ENCODE results near the gene MAPK8IP2.

Gene MAPK8IP2

DNA sequence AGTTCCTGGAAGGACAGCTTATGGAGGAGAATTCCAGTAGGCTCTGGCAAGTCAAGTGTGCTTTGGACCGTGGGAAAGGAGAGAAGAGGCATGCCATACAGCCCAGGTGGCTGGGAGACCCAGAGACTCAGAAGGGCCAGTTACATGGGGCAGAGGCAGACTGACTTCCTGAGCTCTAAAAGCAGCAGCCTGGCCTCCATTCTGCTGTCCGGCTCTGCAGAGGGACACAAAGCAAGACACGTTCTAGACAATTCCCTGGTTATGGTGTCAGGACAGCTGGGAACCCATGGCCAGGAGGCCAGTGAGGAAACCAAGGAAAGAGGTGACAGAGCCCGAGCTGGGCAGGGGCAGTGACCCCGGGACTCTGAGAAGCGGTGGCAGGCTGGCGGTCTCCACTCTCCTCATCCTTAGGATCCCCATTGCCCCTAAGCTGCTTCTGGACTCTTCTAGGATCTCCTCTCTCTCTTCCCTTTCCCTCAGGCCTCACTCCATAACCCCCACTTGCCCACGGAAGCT, 25.1 kb upstream of the MAPK8IP2 start:
- DNase-seq (ENCODE audit: low spot score): no peak

DNA sequence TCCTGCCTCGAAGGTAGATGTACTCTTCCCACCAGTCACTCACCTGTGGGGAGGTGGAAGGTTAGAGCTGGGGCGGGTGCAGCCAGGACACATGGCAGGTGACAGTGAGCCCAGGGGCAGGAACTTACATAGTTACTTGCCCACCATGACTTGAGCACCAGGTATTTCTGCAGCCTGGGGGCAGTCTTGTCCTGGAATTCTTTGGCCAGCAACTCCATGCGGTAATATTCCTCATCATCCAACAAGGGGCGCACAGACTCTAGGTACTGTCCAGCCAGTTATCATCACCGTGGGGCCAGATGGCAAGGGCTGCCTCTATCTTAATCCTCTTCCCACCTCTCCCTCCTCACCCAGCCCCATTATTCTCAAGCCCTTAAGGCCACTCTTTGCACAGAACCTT, 24.5 kb upstream of the MAPK8IP2 start:
- no peak for DNase-seq (ENCODE audit: low spot score)

DNA sequence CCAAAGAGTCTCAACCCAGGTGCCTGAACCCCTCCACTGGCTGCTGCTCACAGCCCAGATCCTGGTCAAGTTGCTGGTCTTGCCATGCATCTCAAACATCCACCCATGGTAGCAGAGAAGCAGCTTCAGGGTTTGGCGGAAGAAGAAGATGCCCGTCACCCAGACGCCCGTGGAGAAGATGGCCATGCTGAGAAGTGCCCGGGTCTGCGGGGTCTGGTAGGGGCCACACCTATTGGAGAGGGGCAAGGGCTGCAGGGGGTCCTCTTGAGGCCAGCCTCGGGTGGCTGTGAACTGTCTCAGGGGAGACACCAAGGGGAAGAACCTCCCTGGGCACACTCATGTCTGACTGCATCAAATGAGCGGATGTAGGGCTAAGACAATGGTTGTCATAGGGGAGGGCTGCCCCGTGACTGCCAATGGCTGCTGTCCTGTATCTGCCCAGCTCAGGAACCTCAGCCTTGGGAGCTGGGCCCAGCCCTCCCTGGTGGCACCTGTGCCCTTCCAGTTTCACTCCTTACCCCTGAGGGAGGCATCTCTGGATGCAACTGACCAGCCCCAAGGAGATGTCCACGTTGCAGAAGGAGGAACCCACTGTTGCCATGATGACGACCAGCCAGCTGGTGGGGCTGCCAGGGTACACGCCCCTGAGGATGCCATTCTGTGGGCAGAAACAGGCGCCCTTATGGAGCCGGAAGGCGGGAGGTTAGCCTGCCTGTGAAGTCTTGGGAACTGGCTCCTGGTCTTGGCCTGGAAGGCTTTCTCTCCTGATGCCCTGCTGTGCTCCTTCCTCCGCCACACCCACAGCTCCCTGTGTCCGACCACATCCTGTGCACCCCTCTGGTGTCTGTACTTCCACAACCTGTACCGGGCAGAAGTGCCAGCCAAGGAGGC, 23.5 kb upstream of the MAPK8IP2 start:
- DNase-seq (ENCODE audit: low spot score): no peak

DNA sequence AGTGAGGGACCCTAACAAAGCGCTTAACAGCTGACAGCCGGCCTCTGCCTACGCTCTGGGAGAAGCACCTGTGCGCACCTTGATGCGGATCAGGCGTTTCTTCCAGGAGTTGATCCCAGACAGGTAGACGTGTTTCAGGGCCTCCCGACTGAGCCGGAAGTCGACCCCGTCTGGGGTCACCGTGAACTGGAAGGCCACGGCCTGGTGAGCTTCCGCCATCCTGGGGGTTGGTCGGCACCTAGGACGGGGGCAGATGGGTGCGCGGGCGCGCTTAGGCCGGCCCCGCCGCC, 23.0 kb upstream of the MAPK8IP2 start:
- no peak for DNase-seq (ENCODE audit: low spot score)

DNA sequence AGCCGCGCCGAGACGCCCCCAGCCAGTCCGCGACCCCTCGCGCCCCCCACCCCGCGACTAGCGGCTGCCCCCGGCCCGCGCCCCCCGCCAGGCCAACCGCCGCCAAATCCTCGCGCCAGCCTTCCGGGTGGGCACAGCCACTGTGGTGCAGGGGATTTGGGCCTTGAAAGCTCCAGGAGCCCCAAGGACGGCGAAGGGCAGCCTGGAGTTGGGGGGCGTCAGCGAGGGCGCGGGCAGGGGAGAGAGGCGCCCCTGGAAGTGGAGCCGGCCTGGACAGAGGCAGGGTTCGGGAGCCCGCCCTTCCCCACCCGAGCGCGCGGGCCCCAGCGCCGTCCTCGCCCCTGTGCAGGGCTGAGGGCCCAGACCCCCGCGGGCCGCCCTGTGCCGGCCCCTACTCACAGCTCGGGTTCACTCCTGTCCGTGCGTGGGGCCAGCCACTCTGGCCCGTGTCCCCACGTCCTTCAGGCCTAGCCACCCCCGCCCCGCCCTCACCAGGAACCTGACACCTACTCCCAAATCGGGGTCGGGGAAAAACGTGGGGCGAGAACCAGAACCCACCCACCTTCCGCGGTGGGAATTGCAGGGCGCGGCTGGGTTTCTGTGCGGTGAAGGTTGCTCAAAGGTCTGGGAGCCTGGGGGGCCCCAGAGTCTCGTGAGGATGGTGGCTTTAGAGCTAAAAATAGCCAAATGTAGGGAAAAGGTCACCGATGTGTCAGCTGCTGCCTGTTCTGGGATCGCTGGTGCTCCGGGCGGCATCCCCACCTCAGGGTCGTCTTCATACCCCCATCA, 22.4 kb upstream of the MAPK8IP2 start, which contains the start of gene CPT1B:
CPT1B (minus strand) TSS at position 441 of the 789 bp plus-strand sequence. CDS start 512 bp downstream, outside the sequence.
- no peak for DNase-seq (ENCODE audit: low spot score)

DNA sequence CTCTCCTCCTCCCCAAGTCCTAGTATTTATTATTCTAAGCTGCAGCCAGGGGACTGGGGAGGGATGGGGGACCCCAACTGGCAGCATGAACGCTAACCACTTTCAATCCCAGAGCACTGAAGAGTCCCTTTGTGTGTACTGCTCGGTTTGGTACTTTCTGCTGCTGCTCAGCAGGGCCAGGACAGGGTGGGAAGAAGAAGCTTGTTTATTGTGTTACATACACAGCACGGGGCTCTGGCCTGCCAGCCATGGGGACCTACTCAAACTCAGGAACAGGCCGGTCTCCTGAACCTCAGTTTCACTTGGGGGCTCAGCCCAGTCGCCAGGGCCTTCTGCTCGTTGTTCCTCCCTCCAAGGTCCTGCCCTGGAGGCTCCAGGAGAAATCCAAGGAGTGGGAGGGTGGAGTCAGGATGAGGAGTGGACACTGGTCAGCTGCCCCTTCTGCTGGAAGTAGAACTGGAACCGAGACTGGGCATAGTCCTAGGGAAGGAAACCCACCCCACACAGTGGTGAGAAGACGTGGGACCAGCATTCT, 21.8 kb upstream of the MAPK8IP2 start:
- peak; percentile 55 for DNase-seq (ENCODE audit: low spot score)

DNA sequence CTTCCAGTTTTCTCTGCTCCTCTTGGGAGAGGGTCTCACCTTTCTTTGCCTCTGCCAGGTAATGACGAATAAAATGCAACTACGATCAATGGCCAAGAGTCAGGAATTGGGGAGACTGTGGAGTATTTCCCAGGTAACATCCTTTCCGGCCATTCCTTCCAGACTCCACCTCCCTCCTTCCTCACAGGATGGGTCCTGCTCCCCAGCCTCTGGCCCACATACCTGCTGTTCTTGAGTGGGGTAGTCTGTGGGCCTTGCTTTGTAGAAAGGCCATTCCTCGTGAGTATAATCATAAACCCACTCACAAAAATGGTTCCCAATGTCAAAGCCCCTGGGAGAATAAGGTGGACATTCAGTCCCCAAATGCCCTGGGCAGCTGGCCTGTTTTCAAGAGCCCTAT, 20.8 kb upstream of the MAPK8IP2 start:
- no peak for DNase-seq (ENCODE audit: low spot score)

DNA sequence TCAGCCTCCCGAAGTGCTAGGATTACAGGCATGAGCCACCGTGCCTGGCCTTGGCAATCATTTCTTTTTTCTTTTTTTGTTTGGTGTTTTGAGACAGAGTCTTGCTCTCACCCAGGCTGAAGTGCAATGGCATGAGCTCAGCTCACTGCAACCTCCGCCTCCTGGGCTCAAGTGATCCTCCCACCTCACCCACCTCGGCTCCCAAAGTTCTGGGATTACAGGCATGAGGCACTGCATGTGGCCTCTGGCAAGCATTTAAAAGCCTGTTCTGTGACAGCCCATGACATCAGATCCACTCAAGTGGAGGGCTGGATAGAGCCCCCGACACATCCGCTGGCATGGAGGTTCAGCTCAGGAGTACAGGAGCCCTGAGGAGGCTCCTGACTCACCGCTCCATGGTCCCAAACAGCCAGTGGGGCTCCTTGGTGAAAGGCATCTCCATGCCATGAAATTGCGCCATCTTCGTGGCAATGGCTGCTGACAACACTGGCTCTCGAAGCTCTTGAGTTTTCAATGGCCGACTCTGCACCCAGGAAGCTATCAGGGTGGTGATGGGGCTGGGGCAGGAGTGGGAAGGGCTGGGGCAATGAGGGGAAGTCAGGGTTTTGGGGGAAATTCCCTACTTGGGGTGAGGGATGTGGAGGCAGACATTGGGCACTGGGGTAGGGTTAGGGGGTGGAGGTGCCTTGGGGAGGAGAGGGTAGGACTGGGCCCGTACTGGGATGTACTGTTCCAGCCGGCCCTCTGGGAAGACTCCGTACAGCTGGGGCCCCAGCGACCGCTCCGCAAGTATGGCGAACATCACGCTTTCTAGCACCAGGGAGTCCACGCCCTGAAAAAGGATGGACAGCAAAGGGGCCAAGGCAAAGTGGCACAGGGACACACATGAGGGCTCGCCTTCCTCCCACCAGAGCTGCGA, 19.3 kb upstream of the MAPK8IP2 start:
- no peak for DNase-seq (ENCODE audit: low spot score)

DNA sequence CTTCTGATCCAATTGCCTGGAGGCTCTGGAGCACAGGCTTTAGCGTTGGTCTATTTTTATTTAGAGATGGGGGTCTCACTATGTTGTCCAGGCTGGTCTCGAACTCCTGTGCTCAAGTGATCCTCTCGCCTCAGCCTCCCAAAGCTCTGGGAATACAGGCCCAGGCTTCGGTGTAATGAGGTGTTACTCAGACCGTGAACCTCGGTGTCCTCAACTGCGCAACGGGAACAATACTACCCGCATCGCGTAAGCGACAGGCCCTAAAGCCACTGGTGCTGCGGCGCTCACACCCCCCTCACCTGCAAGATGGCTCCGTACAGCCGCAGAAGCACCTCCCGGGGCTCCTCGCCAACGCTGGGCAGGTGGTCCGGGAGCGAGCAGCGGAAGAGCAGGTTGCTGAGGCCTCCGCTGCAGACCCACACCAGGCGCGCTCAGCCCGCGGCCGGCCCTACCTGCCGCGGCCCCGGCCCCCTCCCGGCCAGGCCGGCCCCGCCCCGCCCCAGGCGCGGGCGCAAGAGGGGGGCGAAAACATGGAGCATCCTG, 18.6 kb upstream of the MAPK8IP2 start:
- DNase-seq (ENCODE audit: low spot score): no peak

DNA sequence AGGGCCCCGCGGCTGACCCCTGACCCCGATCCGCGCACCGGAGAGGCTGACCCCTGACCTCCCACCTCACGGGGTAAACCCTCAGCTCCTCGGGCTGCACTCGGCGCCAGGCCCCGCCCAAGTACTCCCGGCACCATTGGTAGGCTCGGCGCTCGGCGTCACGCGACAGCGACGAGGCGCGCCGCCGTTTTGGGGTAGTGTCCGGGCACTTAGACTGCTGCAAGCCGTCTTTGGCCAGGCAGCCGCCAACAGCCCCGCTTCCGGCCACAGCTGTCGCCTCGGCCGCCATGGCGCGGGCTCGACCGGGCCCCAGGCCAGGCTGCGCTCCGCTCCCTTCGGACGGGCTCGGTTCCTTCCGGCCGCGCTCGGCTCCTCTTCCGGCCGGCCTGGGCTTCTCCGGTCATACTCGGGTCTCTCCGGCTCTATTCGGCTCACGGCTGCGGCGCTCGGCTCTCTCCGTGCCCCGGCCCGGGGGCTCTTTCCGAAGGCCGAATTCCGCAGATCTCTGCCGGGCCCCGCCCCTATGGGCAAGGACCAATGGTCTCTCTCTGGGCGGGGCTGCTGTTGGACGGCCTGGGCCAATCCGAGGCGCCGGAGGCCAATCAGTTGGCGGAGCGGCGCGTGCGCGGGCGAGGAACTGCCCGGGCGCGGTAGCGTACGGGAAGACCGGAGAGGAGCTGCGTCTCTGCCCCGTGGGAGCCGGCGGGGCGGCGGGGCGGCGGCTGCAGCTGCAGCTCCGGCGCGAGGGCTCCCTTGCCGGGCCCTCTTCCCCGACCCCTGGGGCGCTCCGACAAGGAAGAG, 17.9 kb upstream of the MAPK8IP2 start, which contains the start of gene CHKB:
CHKB (minus strand) TSS at position 357 of the 801 bp plus-strand sequence; CDS start at position 289, 68 bp downstream.
- peak; percentile 98 for DNase-seq (ENCODE audit: low spot score)

DNA sequence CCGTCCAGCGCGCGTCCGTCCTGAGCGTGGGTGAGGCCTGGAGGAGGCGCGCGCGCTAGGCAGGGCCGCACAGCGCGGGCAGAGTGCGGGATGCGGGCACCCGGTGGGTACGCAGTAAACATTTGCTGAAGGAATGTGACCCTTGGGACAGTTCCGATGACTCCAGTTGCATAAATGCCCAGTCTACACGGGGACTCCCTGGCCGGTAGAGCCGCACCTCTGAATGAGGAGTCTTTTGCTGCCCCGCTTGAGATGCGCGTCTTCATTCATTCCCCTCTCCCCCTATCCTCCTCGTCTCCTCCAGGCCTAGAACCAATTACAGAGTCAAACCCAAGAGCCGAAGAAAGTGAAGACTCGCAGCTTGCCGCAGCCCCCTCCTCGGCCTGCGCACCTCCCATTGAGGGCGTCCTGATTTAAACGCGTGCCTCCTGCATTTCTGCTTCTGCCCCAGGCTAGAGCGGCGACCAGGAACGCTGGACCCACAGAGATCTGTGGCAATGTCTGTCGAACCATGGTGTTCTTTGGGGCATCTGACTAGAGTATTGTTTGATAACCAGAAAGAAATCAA, 17.2 kb upstream of the MAPK8IP2 start:
- peak; percentile 20 for DNase-seq (ENCODE audit: low spot score)

DNA sequence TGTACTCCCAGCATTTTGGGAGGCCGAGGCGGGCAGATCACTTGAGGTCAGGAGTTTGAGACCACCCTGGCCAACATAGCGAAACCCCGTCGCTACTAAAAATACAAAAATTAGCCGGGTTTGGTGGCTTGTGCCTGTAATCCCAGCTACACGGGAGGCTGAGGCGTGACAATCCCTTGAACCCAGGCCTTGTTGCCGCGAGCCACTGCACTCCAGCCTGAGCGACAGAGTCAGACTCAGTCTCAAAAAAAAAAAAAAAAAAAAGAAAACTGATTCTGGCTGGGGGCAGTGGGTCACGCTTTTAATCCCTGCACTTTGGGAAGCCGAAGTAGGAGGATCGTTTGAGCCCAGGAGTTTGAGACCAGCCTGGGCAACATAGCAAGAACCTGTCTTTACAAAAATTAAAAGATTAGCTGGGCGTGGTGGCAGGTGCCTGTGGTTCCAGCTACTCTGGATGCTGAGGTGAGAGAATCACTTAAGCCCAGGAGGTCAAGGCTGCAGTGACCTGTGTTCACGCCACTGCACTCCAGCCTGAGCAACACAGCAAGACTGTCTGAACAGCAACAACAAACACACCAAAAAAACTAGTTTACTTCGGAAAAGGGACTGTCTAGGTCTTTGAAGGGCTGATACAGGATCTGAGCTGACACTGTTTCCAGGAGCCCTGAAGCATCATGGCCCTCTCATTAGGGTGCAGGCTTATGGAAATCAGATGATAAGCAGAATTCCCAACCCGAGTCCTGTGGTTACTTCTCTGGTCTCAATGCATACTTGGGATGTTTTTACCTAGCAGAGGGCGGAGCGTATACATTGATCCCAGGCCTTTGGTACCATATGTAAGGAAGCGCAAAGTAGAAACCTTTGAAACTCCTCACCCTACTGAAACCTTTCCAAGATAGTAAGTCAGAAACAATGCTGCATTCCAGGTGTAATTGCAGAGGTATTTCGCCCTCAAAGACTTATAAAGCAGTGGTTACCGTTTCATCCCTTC, 16.2 kb upstream of the MAPK8IP2 start:
- no peak for DNase-seq (ENCODE audit: low spot score)

DNA sequence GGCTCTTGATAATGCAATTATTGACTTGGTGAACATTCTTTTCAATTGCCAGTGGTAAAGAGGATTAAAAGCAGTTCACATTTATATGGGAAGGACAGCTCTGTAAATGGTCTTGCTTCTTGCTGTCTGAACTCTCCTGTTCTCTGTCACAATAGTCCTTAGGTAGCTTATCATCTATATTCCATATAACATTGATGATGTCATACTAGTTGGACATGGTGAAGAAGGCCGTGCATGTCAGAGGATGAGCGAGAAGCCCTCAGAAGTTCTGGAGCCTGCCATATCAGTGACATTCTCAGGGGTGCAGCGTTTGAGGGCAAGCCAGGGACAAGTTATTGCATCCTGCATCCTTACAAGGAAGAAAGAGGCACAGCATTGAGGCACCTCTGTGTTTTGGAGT, 15.4 kb upstream of the MAPK8IP2 start:
- DNase-seq (ENCODE audit: low spot score): no peak

DNA sequence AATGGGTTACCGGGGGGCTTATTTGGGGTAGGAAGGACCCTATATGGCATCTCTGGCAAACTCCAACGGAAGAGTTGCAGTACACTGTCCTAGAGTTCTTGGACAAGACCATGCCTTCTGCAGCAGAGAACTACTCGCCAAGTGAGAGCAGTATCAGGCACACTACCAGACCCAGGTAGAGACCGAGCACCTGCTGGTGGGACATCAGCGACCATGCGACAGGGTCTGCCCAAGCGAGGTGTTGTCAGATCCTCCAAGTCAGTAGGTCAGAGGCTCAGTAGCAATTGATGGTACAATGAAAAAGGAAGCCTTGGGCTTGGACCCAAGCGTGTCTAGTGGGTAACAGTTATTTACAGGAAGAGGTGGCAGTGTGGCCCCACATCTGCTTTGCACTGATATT, 14.8 kb upstream of the MAPK8IP2 start:
- DNase-seq (ENCODE audit: low spot score): no peak

DNA sequence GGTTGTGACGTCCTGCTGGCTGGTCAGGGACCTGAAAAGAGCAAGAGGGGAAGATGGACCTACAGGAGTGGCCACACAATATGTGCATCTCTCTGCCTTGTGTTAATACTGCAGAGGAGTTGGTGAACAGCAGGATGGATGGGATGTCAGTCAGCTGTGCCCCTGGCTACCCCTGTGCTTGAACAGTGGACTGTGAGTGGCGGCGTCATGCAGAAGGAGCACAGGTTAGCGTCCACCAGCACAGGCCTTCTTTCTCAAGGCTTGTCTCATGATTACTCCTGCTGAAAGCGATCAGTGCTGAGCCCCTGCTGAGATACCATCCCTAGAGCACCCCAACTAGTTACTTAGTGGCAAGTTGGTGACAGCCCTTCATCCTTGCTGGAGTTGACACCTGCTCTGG, 14.2 kb upstream of the MAPK8IP2 start:
- DNase-seq (ENCODE audit: low spot score): no peak

DNA sequence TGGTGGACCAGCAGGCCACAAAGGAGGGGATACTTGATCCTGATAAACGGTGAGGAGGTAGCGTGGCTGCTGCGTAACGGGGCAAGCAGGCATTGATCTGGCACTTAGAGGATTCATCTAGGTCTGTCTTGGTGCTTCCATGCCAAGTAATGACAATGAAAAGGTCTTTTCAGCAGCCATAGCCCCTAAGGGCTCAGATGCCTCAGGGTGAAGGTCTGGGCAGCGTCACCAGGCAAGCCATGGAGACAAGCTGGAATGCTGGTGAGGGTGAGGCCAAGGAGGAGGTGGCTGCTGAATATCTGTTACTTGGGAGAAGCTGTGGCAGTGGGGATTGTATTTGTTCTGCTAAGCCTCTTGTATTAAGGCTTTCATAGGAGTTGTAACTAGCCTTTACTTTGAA, 13.2 kb upstream of the MAPK8IP2 start:
- DNase-seq (ENCODE audit: low spot score): no peak

DNA sequence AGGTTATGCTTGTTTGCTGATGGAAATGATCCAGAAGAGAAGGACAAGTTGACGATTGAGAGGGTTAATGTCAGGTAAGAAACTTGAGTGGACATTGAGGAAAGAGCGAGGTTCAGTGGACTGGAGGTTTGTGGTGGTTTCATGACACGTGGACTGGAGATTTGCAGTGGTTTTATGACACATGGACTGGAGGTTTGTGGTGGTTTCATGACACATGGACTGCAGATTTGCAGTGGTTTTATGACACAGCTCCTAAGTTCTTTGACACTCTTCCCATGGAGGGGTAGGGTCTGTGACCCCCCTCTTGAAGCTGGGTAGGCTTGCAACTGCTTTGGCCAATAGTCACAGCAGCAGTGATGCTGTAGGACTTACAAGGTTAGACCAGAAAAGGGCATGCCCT, 5.4 kb upstream of the MAPK8IP2 start:
- no peak for DNase-seq (ENCODE audit: low spot score)

DNA sequence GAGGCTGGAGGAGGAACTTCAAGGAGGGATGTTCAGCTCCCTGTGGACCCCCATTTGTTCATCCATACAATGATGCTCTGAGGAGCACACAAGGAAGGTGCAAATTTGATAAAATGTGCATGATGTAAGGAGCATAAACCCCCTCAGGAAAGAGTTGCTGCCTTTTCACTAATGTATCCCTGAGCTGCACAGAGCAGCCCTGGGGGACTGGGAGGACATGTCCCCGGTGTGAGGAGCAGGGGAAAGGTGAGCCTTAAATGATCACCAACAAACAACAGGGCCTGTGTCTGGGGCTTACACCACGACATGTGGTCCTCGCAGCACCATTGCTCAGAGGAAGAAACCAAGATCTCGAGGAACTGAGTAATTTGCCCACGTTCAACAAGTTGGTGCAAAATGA, 3.5 kb upstream of the MAPK8IP2 start:
- DNase-seq (ENCODE audit: low spot score): no peak

Measured in pons (tissue), 1 donor.